Adrenal gland (tissue), 12 donors: ENCODE data around the gene IGFBP1. TPM values are rescaled to one million over a fixed set of nuclear protein-coding genes. Genes with fewer than 3 reads are reported as not detected.

ENCODE experiments used
- DNase-seq, 7 donors: peaks; one replicate each; pipeline ENCODE4 v3.0.0-alpha.2; 2019 to 2020
- H3K27ac ChIP-seq, 5 donors: fragments of 200-600 bp; sonication (generic) in 4 of 5; 1 replicate in 3 of 5; 2 replicates in 2 of 5; pipeline versions ENCODE4 v1.5.1 to v1.8.0; 2016 to 2020; ENCODE audit warnings: mild to moderate bottlenecking in 1 of 5
- H3K27me3 ChIP-seq: fragments of 200-600 bp; 2 replicates; pipeline ENCODE4 v1.8.0; 2021
- H3K36me3 ChIP-seq, 2 donors: fragments of 200-600 bp; replicated peaks in 1 of 2; 1 replicate in 1 of 2; 2 replicates in 1 of 2; pipeline versions ENCODE4 v1.5.1 to v1.8.0; 2018 to 2022
- H3K4me1 ChIP-seq, 2 donors: fragments of 200-600 bp; replicated peaks in 1 of 2; 1 replicate in 1 of 2; 2 replicates in 1 of 2; pipeline versions ENCODE4 v1.5.1 to v1.8.0; 2018 to 2021
- H3K4me3 ChIP-seq, 4 donors: fragments of 200-600 bp; sonication (generic) in 3 of 4; one replicate each; pipeline ENCODE4 v1.5.1; 2016 to 2018
- H3K9me3 ChIP-seq, 3 donors: fragments of 200-600 bp; sonication (generic) in 1 of 3; replicated peaks in 1 of 3; 1 replicate in 2 of 3; 2 replicates in 1 of 3; pipeline versions ENCODE4 v1.5.1 to v1.8.0; 2016 to 2021
- POLR2A ChIP-seq, 2 donors: fragments of 450-650 bp; IDR thresholded peaks; one replicate each; pipeline ENCODE4 v1.6.1; 2017; ENCODE audit warnings: antibody characterized with exemption in 2 of 2, mild to moderate bottlenecking in 2 of 2, moderate library complexity in 1 of 2
- WGBS, 4 donors: extraction: QIAGEN DNeasy Blood & Tissue Kit in 2 of 4; methylation state at CpG; one replicate each; pipeline versions ENCODE4 v1.1.5 to v1.1.7; 2013 to 2017; 5-methylcytosine and 5-hydroxymethylcytosine counted together
- intact Hi-C, 2 donors: fragments of 100-400 bp; cut with DNase I; formaldehyde crosslinking; loops; one replicate each; pipeline versions ENCODE4 v1.14.1 to v1.15.0; 2022 to 2023
- polyA plus RNA-seq, 3 donors: library from polyadenylated mRNA; stranded (reverse); fragments of 200-250 nt in 2 of 3; fragments of 350-450 nt in 1 of 3; fragmentation: Illumina TruSeq in 1 of 3; extraction: RNeasy Lipid Tissue Mini Kit (QIAGEN cat#74804) in 1 of 3; gene quantifications; one replicate each; pipeline ENCODE4 v1.2.3, GENCODE V29; 2013 to 2014
- total RNA-seq, 9 donors: library from RNA; depleted of rRNA in 4 of 9; stranded (reverse); fragments of >200 nt in 4 of 9; fragments of 120-200 nt in 1 of 9; fragmentation: NEBNext Ultra II Directional in 1 of 9; extraction: Animal tissue kit (Norgen Biotek cat#: 25700) in 1 of 9; gene quantifications; one replicate each; pipeline versions ENCODE4 v1.1.0 to v1.2.4, GENCODE V29; 2013 to 2023
- TF ChIP-seq, protein P1 (sequence below), 6 experiments: fragments of 450-650 bp in 4 of 6; fragments of 200-600 bp in 2 of 6; sonication (generic) in 1 of 6; IDR thresholded peaks; 1 replicate in 5 of 6; 2 replicates in 1 of 6; pipeline versions ENCODE4 v1.5.1 to v1.8.0; 2016 to 2021; ENCODE audit warnings: antibody characterized with exemption in 6 of 6, mild to moderate bottlenecking in 2 of 6, moderate library complexity in 1 of 6
- donor health status: healthy with polysubstance abuse.
- donor health status: Bipolar disorder and iron deficiency.
- donor health status: DM: yes; HTN: yes; CAD: no.
- donor health status: DM: no; HTN: no; CAD: no.
- donor health status: DM: no; HTN: no; CAD: no.
- donor health status: DM: yes; HTN: yes; CAD: no.

Gene IGFBP1
- total and polyA plus RNA-seq, 12 donors, result 0.15 to 1.2 (median 0.27) TPM; not detected in 6

DNA sequence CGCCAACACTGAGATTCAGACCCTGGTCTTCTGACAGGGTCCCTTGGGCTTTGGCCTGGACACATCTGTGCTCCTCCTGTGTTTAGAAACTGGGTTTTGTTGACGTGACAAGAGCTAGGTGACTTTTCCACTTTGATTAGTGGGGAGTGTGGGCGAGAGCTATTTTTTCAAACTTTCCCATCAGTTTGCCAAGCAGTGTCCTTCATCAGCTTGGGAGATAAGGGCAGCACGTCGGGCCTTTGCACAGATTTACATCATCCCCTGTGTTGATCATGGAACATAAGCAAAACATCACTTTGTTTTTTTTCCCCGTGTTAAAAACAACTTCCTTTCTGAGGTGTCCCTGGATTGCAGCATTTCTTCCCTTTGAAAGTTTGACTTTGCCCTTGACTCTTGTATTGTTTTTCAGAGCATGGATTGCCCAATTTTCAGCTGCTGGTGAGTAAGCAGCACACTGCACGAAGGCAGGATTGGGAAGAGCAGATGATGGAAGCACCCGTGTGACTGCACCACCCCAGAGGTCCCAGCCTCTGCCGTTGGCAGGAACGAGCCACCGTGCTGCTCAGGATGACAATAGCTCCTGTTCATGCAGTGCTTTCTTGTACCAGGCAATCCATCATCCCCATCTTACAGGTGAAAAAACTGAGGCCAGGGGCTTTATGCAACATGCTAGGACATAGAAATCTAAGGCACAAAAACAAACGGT lies 6.4 kb upstream of the IGFBP1 start:
- H3K4me3 ChIP-seq, result no peak overlapping the region
- H3K9me3 ChIP-seq, result peaks cover 0 to 10% (median 0%) of the 10 kb centered on the region in 3 donors
- peaks cover 4% of the 10 kb centered on the region for H3K27me3 ChIP-seq
- WGBS, 4 donors, result 33 to 47% (median 40%) methylated on average over 9 to 12 of the region's 12 CpGs
- H3K27ac ChIP-seq, result peak overlapping the region in 2 of 5 donors; percentile 80 to 87
- intact Hi-C loops, result no loop called here
- H3K36me3 ChIP-seq, result no peaks in the 10 kb centered on the region
- H3K4me1 ChIP-seq, result no peaks in the 10 kb centered on the region
- TF ChIP-seq POLR2A (IDR thresholded peaks at IDR 0.05), result no peak
- TF ChIP-seq, protein P1, sequence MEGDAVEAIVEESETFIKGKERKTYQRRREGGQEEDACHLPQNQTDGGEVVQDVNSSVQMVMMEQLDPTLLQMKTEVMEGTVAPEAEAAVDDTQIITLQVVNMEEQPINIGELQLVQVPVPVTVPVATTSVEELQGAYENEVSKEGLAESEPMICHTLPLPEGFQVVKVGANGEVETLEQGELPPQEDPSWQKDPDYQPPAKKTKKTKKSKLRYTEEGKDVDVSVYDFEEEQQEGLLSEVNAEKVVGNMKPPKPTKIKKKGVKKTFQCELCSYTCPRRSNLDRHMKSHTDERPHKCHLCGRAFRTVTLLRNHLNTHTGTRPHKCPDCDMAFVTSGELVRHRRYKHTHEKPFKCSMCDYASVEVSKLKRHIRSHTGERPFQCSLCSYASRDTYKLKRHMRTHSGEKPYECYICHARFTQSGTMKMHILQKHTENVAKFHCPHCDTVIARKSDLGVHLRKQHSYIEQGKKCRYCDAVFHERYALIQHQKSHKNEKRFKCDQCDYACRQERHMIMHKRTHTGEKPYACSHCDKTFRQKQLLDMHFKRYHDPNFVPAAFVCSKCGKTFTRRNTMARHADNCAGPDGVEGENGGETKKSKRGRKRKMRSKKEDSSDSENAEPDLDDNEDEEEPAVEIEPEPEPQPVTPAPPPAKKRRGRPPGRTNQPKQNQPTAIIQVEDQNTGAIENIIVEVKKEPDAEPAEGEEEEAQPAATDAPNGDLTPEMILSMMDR (IDR thresholded peaks at IDR 0.05), result no peak
- DNase-seq, result peak; percentile 36 to 88 (median 74)

DNA sequence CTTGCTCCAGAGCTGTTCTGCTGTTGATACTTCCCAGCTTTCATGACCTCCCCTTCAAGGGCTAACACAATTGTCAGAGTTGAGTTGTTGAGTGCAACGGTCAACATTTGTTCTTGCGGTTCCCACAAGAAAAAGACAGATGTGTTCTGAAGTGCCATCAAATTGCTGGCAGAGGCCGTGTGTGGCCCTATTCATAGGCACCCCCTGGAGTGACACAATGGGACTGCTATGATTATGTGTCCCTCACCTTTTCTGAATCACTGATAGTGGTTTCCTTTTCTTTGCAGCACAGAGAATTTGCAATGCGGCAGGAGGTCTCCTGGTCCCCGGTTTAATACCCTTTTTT lies 5.8 kb upstream of the IGFBP1 start:
- TF ChIP-seq POLR2A (IDR thresholded peaks at IDR 0.05), result no peak
- DNase-seq, result no peak
- intact Hi-C loops, result no loop called here
- Histone ChIP-seq H3K36me3 (no peaks in the 10 kb centered on the region), H3K4me3 (no peak overlapping the region), H3K27me3 (peaks cover 9% of the 10 kb centered on the region), H3K4me1 (no peaks in the 10 kb centered on the region), H3K27ac (peak overlapping the region in 2 of 5 donors; percentile 77 to 87), H3K9me3 (peaks cover 0 to 10% (median 0%) of the 10 kb centered on the region in 3 donors)
- 70 to 78% (median 77%) methylated on average over 5 of the region's 5 CpGs for WGBS, 4 donors

DNA sequence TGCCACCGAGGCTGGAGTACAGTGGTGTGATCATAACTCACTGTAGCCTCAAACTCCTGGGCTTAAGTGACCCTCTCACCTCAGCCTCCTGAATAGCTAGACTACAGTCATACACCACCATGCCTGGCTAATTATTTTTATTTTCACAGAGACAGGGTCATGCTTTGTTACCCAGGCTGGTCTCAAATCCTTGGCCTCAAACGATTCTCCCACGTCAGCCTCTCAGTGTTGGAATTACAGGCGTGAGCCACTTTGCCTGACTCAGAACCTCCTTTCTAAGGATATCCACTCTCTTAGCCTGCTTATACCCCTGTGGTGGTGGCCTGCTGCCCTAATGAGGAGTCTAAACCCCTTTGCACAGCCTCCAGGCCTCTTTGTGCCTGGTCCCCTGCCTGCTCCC lies 4.2 kb upstream of the IGFBP1 start:
- Histone ChIP-seq H3K27me3 (peaks cover 23% of the 10 kb centered on the region), H3K4me3 (no peak overlapping the region)
- TF ChIP-seq, protein P1 (IDR thresholded peaks at IDR 0.05), result no peak
- no peak for TF ChIP-seq POLR2A (IDR thresholded peaks at IDR 0.05)

DNA sequence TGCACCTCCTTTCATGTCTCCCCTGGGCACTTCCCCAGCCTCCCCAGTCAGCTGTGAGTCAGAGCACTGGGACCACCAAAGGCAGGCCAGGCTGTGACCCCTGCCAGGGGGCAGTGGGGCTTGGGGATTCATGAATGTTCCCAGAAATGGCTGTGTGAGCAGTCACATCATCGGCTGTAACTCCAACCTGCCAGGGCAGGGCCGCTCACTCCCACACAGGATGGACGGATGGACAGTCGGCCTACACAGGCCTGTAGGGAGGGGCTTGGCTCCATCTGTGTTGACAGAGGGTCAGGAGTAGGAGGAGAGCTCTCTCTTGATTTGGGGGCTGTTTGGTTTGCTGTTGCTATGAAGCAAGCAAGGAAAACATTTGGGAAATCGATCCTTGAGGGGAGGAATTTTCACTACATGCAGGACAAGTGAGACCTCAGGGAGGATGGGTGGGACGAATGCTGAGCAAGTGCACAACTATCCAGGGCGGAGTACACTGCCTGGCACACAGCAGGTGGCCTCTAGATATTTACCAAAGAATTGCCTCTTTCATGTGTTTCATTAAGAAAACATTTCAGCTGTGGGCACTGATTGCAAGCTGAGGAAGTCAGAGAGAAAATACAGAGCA lies 2.9 kb upstream of the IGFBP1 start:
- peaks cover 23% of the 10 kb centered on the region for H3K27me3 ChIP-seq
- no peak overlapping the region for H3K4me3 ChIP-seq
- H3K4me1 ChIP-seq, result no peaks in the 10 kb centered on the region
- WGBS, 4 donors, result 58 to 83% (median 77%) methylated on average over 7 of the region's 7 CpGs
- no peak overlapping the region for H3K27ac ChIP-seq
- TF ChIP-seq, protein P1 (IDR thresholded peaks at IDR 0.05), result no peak
- no peak for TF ChIP-seq POLR2A (IDR thresholded peaks at IDR 0.05)
- H3K36me3 ChIP-seq, result no peaks in the 10 kb centered on the region
- no peak for DNase-seq
- no peaks in the 10 kb centered on the region for H3K9me3 ChIP-seq
- intact Hi-C loops, result no loop called here

More for the DNA sequence above, 4.2 kb upstream of the IGFBP1 start:
- peaks cover 0 to 3% (median 0%) of the 10 kb centered on the region in 3 donors for H3K9me3 ChIP-seq
- H3K36me3 ChIP-seq, result no peaks in the 10 kb centered on the region
- H3K4me1 ChIP-seq, result no peaks in the 10 kb centered on the region
- intact Hi-C loops, result no loop called here
- no peak overlapping the region for H3K27ac ChIP-seq
- DNase-seq, result no peak
- WGBS, 4 donors, result 72 to 90% (median 87%) methylated on average over 4 of the region's 4 CpGs
